RWPE2 (cell line): Measurements from ENCODE around the gene RECQL5.

Source experiments
- ATAC-seq: fragments of 200-7000 bp; cut with Tn5 transposase; 3 replicates; pipeline ENCODE4 v1.9.1; 2021; ENCODE audit warnings: low read depth
- DNase-seq: peaks from one replicate; pipeline ENCODE4 v3.0.0-alpha.2; 2020; ENCODE audit warnings: low spot score
- H3K27ac ChIP-seq: fragments of 450-650 bp; 2 replicates; pipeline ENCODE4 v1.5.1; 2017; ENCODE audit warnings: mild to moderate bottlenecking; ENCODE audit not compliant: poor library complexity, severe bottlenecking
- H3K27me3 ChIP-seq: fragments of 250-450 bp; sonication (Bioruptor Pico); 2 replicates; pipeline ENCODE4 v1.5.1; 2021; ENCODE audit warnings: mild to moderate bottlenecking, moderate library complexity; ENCODE audit not compliant: insufficient read depth, poor library complexity, severe bottlenecking
- H3K36me3 ChIP-seq: fragments of 250-450 bp; sonication (Bioruptor Pico); 2 replicates; pipeline ENCODE4 v1.5.1; 2020; ENCODE audit warnings: low read depth, mild to moderate bottlenecking, moderate library complexity
- H3K4me1 ChIP-seq: fragments of 250-450 bp; sonication (Bioruptor Pico); 2 replicates; pipeline ENCODE4 v1.5.1; 2021; ENCODE audit warnings: mild to moderate bottlenecking, moderate library complexity; ENCODE audit not compliant: insufficient read depth, poor library complexity, severe bottlenecking
- H3K4me3 ChIP-seq: fragments of 250-450 bp; sonication (Bioruptor Pico); 2 replicates; pipeline ENCODE4 v1.5.1; 2021; ENCODE audit warnings: mild to moderate bottlenecking, moderate library complexity; ENCODE audit not compliant: severe bottlenecking
- H3K9me3 ChIP-seq: fragments of 250-450 bp; sonication (Bioruptor Pico); 2 replicates; pipeline ENCODE4 v1.5.1; 2021; ENCODE audit warnings: mild to moderate bottlenecking, moderate library complexity; ENCODE audit not compliant: severe bottlenecking
- CTCF ChIP-seq: fragments of 450-650 bp; IDR thresholded peaks from one replicate; pipeline ENCODE4 v1.5.1; 2017; ENCODE audit warnings: mild to moderate bottlenecking, moderate library complexity; ENCODE audit not compliant: poor library complexity, severe bottlenecking

Gene RECQL5

GRCh38 chr17:75654176-75654575 is 12.8 kb downstream of the RECQL5 start:
- Histone ChIP-seq H3K27me3 (no peaks in the 10 kb centered on the region), H3K36me3 (peaks cover 89% of the 10 kb centered on the region), H3K4me3 (no peak overlapping the region), H3K27ac (no peak overlapping the region), H3K9me3 (no peaks in the 10 kb centered on the region), H3K4me1 (no peaks in the 10 kb centered on the region)
- DNase-seq (no peak), ATAC-seq (peak; percentile 69; the same call in 2 of the 3 replicates)
- peak; percentile 43 for TF ChIP-seq CTCF

GRCh38 chr17:75652934-75653549 is 13.9 kb downstream of the RECQL5 start:
- Histone ChIP-seq H3K27ac (no peak overlapping the region), H3K4me3 (no peak overlapping the region), H3K27me3 (no peaks in the 10 kb centered on the region), H3K9me3 (no peaks in the 10 kb centered on the region), H3K36me3 (peaks cover 82% of the 10 kb centered on the region), H3K4me1 (no peaks in the 10 kb centered on the region)
- ATAC-seq (peak; percentile 62), DNase-seq (no peak)
- TF ChIP-seq CTCF, result peak; percentile 80

- ATAC-seq (no peak), DNase-seq (no peak)
- Histone ChIP-seq H3K4me1 (no peaks in the 10 kb centered on the region), H3K27ac (no peak overlapping the region), H3K9me3 (no peaks in the 10 kb centered on the region), H3K4me3 (no peak overlapping the region), H3K27me3 (no peaks in the 10 kb centered on the region), H3K36me3 (peaks cover 78% of the 10 kb centered on the region)
- TF ChIP-seq CTCF, result no peak
Measured at GRCh38 chr17:75652341-75652740, 14.6 kb downstream of the RECQL5 start.

- H3K4me1 ChIP-seq, result peaks cover 10% of the 10 kb centered on the region
- ATAC-seq (no peak), DNase-seq (no peak)
- TF ChIP-seq CTCF, result no peak
- no peak overlapping the region for H3K27ac ChIP-seq
- H3K9me3 ChIP-seq, result no peaks in the 10 kb centered on the region
- peaks cover 67% of the 10 kb centered on the region for H3K36me3 ChIP-seq
- no peak overlapping the region for H3K4me3 ChIP-seq
- no peaks in the 10 kb centered on the region for H3K27me3 ChIP-seq
Measured at GRCh38 chr17:75650874-75651273, 16.1 kb downstream of the RECQL5 start.

GRCh38 chr17:75649687-75650086 is 17.3 kb downstream of the RECQL5 start:
- TF ChIP-seq CTCF, result no peak
- Histone ChIP-seq H3K36me3 (peaks cover 59% of the 10 kb centered on the region), H3K9me3 (no peaks in the 10 kb centered on the region), H3K27ac (no peak overlapping the region), H3K4me3 (no peak overlapping the region), H3K4me1 (peaks cover 19% of the 10 kb centered on the region), H3K27me3 (no peaks in the 10 kb centered on the region)
- DNase-seq (peak; percentile 69), ATAC-seq (no peak)
